HL-60/S4 (cell line): ENCODE results near the gene KCNC1.

Source experiments
- in situ Hi-C: fragments of 300-500 bp; cut with MboI; formaldehyde crosslinking; loops from 2 replicates; pipeline ENCODE4 v1.14.3; 2022; ENCODE audit warnings: low sequenced_read_pairs

KCNC1 gene

GRCh38 chr11:17751558-17751957 lies 17.0 kb downstream of the KCNC1 start:
- in situ Hi-C loops = no loop called here

GRCh38 chr11:17752144-17752543 lies 17.6 kb downstream of the KCNC1 start:
- in situ Hi-C loops = no loop called here

GRCh38 chr11:17753153-17753552 lies 18.6 kb downstream of the KCNC1 start:
- in situ Hi-C loops = no loop called here

- in situ Hi-C loops = no loop called here
These were observed 19.1 kb downstream of the KCNC1 start for GRCh38 chr11:17753641-17754040.

- in situ Hi-C loops = no loop called here
These were observed 21.3 kb downstream of the KCNC1 start for GRCh38 chr11:17755891-17756290.

- in situ Hi-C loops = loop anchor here (10.0 kb wide), 1 partner anchor 214 kb away; no protein-coding TSS in a partner anchor
These were observed 25.8 kb downstream of the KCNC1 start for GRCh38 chr11:17760102-17761029.

GRCh38 chr11:17762309-17762974 lies 27.9 kb downstream of the KCNC1 start:
- in situ Hi-C loops = loop anchor here (10.0 kb wide), 1 partner anchor 212 kb away; no protein-coding TSS in a partner anchor

GRCh38 chr11:17763244-17763643 lies 28.7 kb downstream of the KCNC1 start:
- in situ Hi-C loops = loop anchor here (10.0 kb wide), 1 partner anchor 212 kb away; no protein-coding TSS in a partner anchor

GRCh38 chr11:17763703-17764102 lies 29.1 kb downstream of the KCNC1 start:
- in situ Hi-C loops = loop anchor here (10.0 kb wide), 1 partner anchor 211 kb away; no protein-coding TSS in a partner anchor

- in situ Hi-C loops = loop anchor here (10.0 kb wide), 1 partner anchor 210 kb away; no protein-coding TSS in a partner anchor
These were observed 30.1 kb downstream of the KCNC1 start for GRCh38 chr11:17764446-17765218.

- in situ Hi-C loops = loop anchor here (10.0 kb wide), 1 partner anchor 209 kb away; no protein-coding TSS in a partner anchor
These were observed 30.9 kb downstream of the KCNC1 start for GRCh38 chr11:17765356-17766072.

GRCh38 chr11:17766073-17766359 lies 31.4 kb downstream of the KCNC1 start:
- in situ Hi-C loops = loop anchor here (10.0 kb wide), 1 partner anchor 209 kb away; no protein-coding TSS in a partner anchor

- in situ Hi-C loops = loop anchor here (10.0 kb wide), 1 partner anchor 208 kb away; no protein-coding TSS in a partner anchor
These were observed 32.0 kb downstream of the KCNC1 start for GRCh38 chr11:17766590-17766989.

- in situ Hi-C loops = loop anchor here (10.0 kb wide), 1 partner anchor 207 kb away; no protein-coding TSS in a partner anchor
These were observed 32.8 kb downstream of the KCNC1 start for GRCh38 chr11:17767301-17767885.

GRCh38 chr11:17767914-17768313 lies 33.3 kb downstream of the KCNC1 start:
- in situ Hi-C loops = loop anchor here (10.0 kb wide), 1 partner anchor 207 kb away; no protein-coding TSS in a partner anchor

- in situ Hi-C loops = loop anchor here (10.0 kb wide), 1 partner anchor 206 kb away; no protein-coding TSS in a partner anchor
These were observed 34.0 kb downstream of the KCNC1 start for GRCh38 chr11:17768547-17768946.

- in situ Hi-C loops = loop anchor here (10.0 kb wide), 1 partner anchor 206 kb away; no protein-coding TSS in a partner anchor
These were observed 34.6 kb downstream of the KCNC1 start for GRCh38 chr11:17769218-17769617.

- in situ Hi-C loops = no loop called here
These were observed 35.6 kb downstream of the KCNC1 start for GRCh38 chr11:17770048-17770652.

- in situ Hi-C loops = no loop called here
These were observed 36.3 kb downstream of the KCNC1 start for GRCh38 chr11:17770917-17771316.
